Vagina (tissue), 2 donors: ENCODE data around the gene CETP.

Experiments used
- CTCF ChIP-seq, 3 experiments: fragments of 450-650 bp in 2 of 3; fragments of 200-600 bp in 1 of 3; sonication (generic) in 1 of 3; IDR thresholded peaks; one replicate each; pipeline ENCODE4 v1.5.1; 2017 to 2019; ENCODE audit warnings: antibody characterized with exemption in 3 of 3, mild to moderate bottlenecking in 2 of 3, moderate library complexity in 2 of 3
- POLR2AphosphoS5 ChIP-seq, 2 donors: sonication (generic); formaldehyde crosslinking; IDR thresholded peaks; one replicate each; pipeline ENCODE4 v1.9.0; 2017; ENCODE audit warnings: antibody characterized with exemption in 2 of 2, mild to moderate bottlenecking in 2 of 2, low read depth in 1 of 2; ENCODE audit not compliant: insufficient read depth in 1 of 2

GRCh38 chr16:56984639-56985038 is 22.9 kb downstream of the CETP start:
- no peak for TF ChIP-seq CTCF (IDR thresholded peaks at IDR 0.05)
- no peak for TF ChIP-seq POLR2AphosphoS5 (IDR thresholded peaks at IDR 0.05; ENCODE audit: insufficient read depth in 1 of 2, low read depth in 1 of 2)
